CD4-positive, alpha-beta T cell treated with Interleukin-17A for 4 hours (primary cell): Measurements from ENCODE around the gene SAP30BP.

Experiments
- DNase-seq: peaks from one replicate; pipeline ENCODE4 v3.0.0-alpha.2; 2020; ENCODE audit warnings: mixed read lengths

Gene SAP30BP

GRCh38 chr17:75691801-75692626, 24.9 kb downstream of the SAP30BP start:
- no peak for DNase-seq

GRCh38 chr17:75692976-75693375, 25.8 kb downstream of the SAP30BP start:
- DNase-seq: no peak

GRCh38 chr17:75693500-75694481, 26.7 kb downstream of the SAP30BP start:
- DNase-seq: no peak

GRCh38 chr17:75694536-75694935, 27.4 kb downstream of the SAP30BP start:
- DNase-seq: no peak

GRCh38 chr17:75695141-75695829, 28.1 kb downstream of the SAP30BP start:
- no peak for DNase-seq

- DNase-seq: no peak
Observed at GRCh38 chr17:75695830-75696271, 28.7 kb downstream of the SAP30BP start.

GRCh38 chr17:75697651-75698291, 30.6 kb downstream of the SAP30BP start:
- no peak for DNase-seq

DNA sequence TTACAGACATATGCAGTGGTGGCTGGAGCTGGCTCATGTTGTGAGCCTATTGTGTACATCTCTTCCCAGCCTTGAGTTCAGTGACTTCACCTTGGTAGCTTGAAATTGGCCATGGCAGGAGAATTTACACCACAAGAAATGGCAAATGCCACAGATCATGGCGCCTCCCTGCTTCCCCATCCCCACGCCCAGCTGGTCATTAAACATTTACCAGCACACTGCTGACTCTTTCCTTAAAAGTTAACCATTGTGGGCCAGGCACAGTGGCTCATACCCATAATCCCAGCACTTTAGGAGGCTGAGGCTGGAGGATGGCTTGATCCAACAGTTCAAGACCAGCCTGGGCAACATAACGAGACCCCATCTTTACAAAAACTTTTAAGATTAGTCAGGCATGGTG, 31.5 kb downstream of the SAP30BP start:
- DNase-seq: no peak

DNA sequence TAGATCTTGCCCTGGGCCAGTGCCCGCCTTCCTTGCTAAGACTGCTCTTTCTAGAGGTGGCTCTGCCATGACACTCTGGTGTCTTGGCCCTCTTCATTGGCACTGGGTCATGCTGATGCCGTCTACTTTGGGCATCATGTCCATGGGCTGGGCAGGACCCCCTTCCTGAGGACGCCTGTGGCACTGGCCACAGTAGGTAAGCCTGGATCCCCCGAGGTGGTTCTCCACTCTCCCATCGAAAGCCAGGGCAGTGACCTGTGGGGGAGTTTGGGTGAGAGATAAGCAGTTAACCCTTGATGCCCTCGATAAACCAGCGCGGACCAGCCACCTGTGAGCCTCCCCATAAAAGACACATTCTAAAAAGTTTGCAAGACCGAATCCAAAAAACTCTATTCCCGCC, 34.1 kb downstream of the SAP30BP start:
- DNase-seq: no peak

GRCh38 chr17:75703191-75703590, 36.1 kb downstream of the SAP30BP start:
- no peak for DNase-seq

DNA sequence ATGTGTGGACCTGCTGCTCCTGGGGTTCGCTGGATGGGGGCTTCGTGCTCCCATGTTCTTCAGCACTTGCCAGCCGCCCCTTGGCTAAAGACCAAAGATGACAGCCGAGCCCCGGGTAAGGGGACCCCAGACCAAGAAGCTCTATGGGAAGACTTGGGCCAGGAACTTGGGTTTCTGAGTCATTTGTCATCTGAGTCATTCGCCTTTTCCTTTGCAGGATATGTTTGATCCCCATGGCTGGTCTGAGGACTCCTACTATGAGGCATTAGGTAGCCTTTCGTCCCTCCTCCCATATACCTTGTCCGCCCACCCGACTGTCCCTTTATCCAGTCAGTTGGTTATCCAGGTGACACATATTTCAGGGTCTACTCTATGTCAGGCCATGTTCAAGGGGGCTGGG, 36.5 kb downstream of the SAP30BP start:
- no peak for DNase-seq

- DNase-seq: no peak
Observed at GRCh38 chr17:75704963-75705875, 38.1 kb downstream of the SAP30BP start.

DNA sequence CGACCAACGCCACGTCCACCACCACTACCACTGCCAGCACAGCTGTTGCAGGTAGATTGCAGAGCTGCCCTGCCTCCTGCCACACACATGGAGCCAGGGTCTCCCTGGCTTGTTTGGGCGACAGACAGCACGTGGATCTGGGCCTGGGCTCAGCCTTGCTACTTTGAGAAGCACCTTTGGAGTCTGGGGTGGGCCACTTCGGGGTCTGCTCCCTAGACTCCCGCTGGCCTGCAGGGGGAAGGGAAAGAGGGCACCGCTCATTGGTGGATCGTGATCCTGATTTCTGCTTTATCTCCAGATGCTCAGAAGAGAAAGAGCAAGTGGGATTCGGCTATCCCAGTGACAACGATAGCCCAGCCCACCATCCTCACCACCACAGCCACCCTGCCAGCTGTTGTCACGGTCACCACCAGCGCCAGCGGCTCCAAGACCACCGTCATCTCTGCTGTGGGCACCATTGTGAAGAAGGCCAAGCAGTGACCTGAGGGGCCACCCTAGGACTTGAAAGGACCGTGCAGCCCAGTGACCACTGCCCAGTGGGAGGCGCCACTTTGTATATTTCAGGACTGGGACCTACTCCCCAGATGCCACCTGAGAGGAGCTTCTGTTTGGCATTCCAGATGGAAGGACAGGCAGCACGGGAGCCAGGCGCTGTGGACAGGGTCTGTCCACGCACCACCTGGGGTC, 39.0 kb downstream of the SAP30BP start:
- DNase-seq: no peak

GRCh38 chr17:75707079-75707571, 40.0 kb downstream of the SAP30BP start:
- DNase-seq: no peak

GRCh38 chr17:75712446-75712845, 45.3 kb downstream of the SAP30BP start:
- DNase-seq: no peak

DNA sequence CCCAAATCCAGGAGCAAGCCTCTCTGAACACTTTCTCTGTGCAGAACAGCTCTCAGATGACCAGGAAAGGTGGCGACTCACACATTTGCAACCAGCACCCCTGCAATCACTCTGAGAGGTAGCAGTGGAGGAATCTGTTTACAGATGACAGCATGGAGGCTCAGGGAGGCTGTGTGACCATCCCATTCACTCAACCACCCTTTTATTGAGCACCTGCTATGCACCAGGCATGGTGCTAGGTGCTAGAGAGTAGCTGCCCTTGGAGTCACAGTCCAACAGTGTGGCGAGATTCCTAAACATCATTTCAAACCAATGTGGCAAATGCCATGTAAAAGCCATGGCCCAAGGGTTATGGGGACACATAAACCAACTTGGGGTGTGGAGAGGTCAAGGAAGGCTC, 52.6 kb downstream of the SAP30BP start:
- DNase-seq: no peak

GRCh38 chr17:75720656-75721462, 53.7 kb downstream of the SAP30BP start, which contains the start of gene ITGB4:
Gene ITGB4, plus strand, starts transcription at chr17:75721459. Its CDS starts 3,245 bp downstream, at chr17:75724704.
- peak; percentile 86 for DNase-seq

- DNase-seq: no peak
Observed at GRCh38 chr17:75721463-75722011, 54.4 kb downstream of the SAP30BP start.

DNA sequence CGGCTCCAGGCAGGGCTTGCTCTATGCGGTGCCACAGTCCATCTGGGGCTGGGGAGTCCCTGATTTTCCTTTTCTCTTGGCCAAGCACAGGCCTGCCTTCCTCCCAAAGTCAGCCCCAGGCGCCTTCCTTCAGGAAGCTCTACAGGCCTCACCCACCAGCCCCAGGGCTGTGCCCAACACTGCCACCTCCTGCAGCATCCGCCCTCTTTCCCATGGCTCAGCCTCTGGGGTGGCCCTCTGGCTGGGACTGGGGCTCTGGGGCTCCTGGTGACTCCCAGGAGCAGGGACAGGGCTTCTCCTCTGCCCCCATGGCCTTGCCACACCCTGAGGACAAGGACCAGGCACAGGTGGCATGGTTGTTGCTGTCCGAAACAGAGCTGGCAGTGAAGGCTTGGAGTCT, 54.9 kb downstream of the SAP30BP start:
- no peak for DNase-seq
